PC-3 (cell line): ENCODE measurements around the gene SYNE4. TPM values are rescaled to one million over a fixed set of nuclear protein-coding genes. Genes with fewer than 3 reads are reported as not detected.

Source experiments
- ATAC-seq: fragments of 200-7000 bp; cut with Tn5 transposase; 2 replicates; pipeline ENCODE4 v1.9.1; 2020; ENCODE audit warnings: mild to moderate bottlenecking, moderate library complexity
- BruUV-seq: library from RNA; stranded (reverse); fragments of 400-500 nt; replicated peaks from 2 replicates; lab custom pipeline; 2021; lab: Mats Ljungman, UMichigan
- CTCF ChIA-PET: fragments of 300-600 bp; sonication (Branson Sonifier 250); formaldehyde crosslinking; loops from one replicate; lab custom pipeline; 2022; ENCODE audit warnings: antibody characterized with exemption; lab: Charles Lee
- POLR2A ChIA-PET: fragments of 300-600 bp; sonication (Branson Sonifier 250); formaldehyde crosslinking; loops from one replicate; lab custom pipeline; 2022; ENCODE audit warnings: antibody characterized with exemption; ENCODE audit not compliant: unreplicated experiment; lab: Charles Lee
- DNase-seq: peaks from one replicate; pipeline ENCODE4 v3.0.0-alpha.2; 2015
- H2AFZ ChIP-seq: fragments of 300-600 bp; sonication (generic); 2 replicates; pipeline ENCODE4 v1.6.0; 2016; ENCODE audit warnings: antibody characterized with exemption, low read length
- H3F3A ChIP-seq: fragments of 300-600 bp; sonication (generic); one replicate; pipeline ENCODE4 v1.6.0; 2017; ENCODE audit warnings: antibody characterized with exemption, low read length, control low read depth, mild to moderate bottlenecking; ENCODE audit not compliant: unreplicated experiment
- H3K27ac ChIP-seq: fragments of 300-600 bp; sonication (generic); 2 replicates; pipeline ENCODE4 v1.5.1; 2016; ENCODE audit warnings: mild to moderate bottlenecking, low read length
- H3K27me3 ChIP-seq: fragments of 300-600 bp; sonication (generic); 2 replicates; pipeline ENCODE4 v1.6.1; 2016; ENCODE audit warnings: low read length, mixed read lengths
- H3K36me3 ChIP-seq: fragments of 300-600 bp; sonication (generic); 2 replicates; pipeline ENCODE4 v1.6.1; 2016; ENCODE audit warnings: low read depth, mixed run types, low read length, mixed read lengths
- H3K4me1 ChIP-seq: fragments of 300-600 bp; sonication (generic); 2 replicates; pipeline ENCODE4 v1.5.1; 2016; ENCODE audit warnings: low read length; ENCODE audit not compliant: insufficient read depth
- H3K4me2 ChIP-seq: fragments of 300-600 bp; sonication (generic); 2 replicates; pipeline ENCODE4 v1.6.0; 2016; ENCODE audit warnings: low read length
- H3K4me3 ChIP-seq: fragments of 300-600 bp; sonication (generic); 2 replicates; pipeline ENCODE4 v1.5.1; 2016; ENCODE audit warnings: mild to moderate bottlenecking, low read length, mixed read lengths
- H3K79me2 ChIP-seq: fragments of 300-600 bp; sonication (generic); 2 replicates; pipeline ENCODE4 v1.6.1; 2017; ENCODE audit warnings: low read length, mixed read lengths
- H3K9ac ChIP-seq: fragments of 300-600 bp; sonication (generic); 2 replicates; pipeline ENCODE4 v1.6.0; 2016; ENCODE audit warnings: mild to moderate bottlenecking, low read length
- H3K9me2 ChIP-seq: fragments of 300-600 bp; sonication (generic); replicated peaks from 2 replicates; pipeline ENCODE4 v1.6.1; 2016; ENCODE audit warnings: mixed run types, low read length, mixed read lengths
- H3K9me3 ChIP-seq: fragments of 300-600 bp; sonication (generic); 2 replicates; pipeline ENCODE4 v1.6.1; 2016; ENCODE audit warnings: low read length, mixed read lengths
- H4K20me1 ChIP-seq: fragments of 300-600 bp; sonication (generic); 2 replicates; pipeline ENCODE4 v1.6.1; 2016; ENCODE audit warnings: low read length, mixed read lengths
- CTCF ChIP-seq: fragments of 300-600 bp; sonication (generic); conservative IDR thresholded peaks from 2 replicates; pipeline ENCODE4 v1.5.1; 2017; ENCODE audit warnings: antibody characterized with exemption, low read depth, mild to moderate bottlenecking, low read length
- EZH2 ChIP-seq: fragments of 300-600 bp; sonication (generic); IDR thresholded peaks from one replicate; pipeline ENCODE4 v1.6.1; 2017; ENCODE audit warnings: antibody characterized with exemption, mild to moderate bottlenecking, low read length; ENCODE audit not compliant: unreplicated experiment
- EZH2phosphoT487 ChIP-seq: fragments of 300-600 bp; sonication (generic); IDR thresholded peaks from 2 replicates; pipeline ENCODE4 v1.6.1; 2018; ENCODE audit warnings: mild to moderate bottlenecking, antibody characterized with exemption, low read length, borderline replicate concordance
- intact Hi-C: fragments of 100-400 bp; cut with micrococcal nuclease; formaldehyde crosslinking; loops from 2 replicates; pipeline ENCODE4 v1.9.0; 2023
- total RNA-seq: library from RNA; depleted of rRNA; stranded (reverse); fragments of >200 nt; gene quantifications from 2 replicates; pipeline ENCODE4 v1.2.3, GENCODE V29; 2014

The SYNE4 gene
- total RNA-seq, 1 experiment from 2014 or later: 0.77 TPM

- ATAC-seq: no peak
- H3K27me3 ChIP-seq: no peaks in the 10 kb centered on the region
- H3K27ac ChIP-seq: no peak overlapping the region
- ChIA-PET CTCF (no interaction called here), POLR2A (no interaction called here)
- H3K4me3 ChIP-seq: no peak overlapping the region
- TF ChIP-seq EZH2: no peak
- no peak for TF ChIP-seq EZH2phosphoT487
- no peak for TF ChIP-seq CTCF
- DNase-seq: peak; percentile 1
- no peaks in the 10 kb centered on the region for H3K79me2 ChIP-seq
- H2AFZ ChIP-seq: no peak overlapping the region
- H3K9me3 ChIP-seq: no peaks in the 10 kb centered on the region
- no peaks in the 10 kb centered on the region for H3F3A ChIP-seq
- H4K20me1 ChIP-seq: no peaks in the 10 kb centered on the region
- BruUV-seq: no TSS peak
- H3K9ac ChIP-seq: no peak overlapping the region
- peaks cover 3% of the 10 kb centered on the region; the same call in 1 of the 2 replicates for H3K4me1 ChIP-seq
- intact Hi-C loops: no loop called here
- no peak overlapping the region for H3K4me2 ChIP-seq
- no peaks in the 10 kb centered on the region for H3K9me2 ChIP-seq
- H3K36me3 ChIP-seq: no peaks in the 10 kb centered on the region
Observed at GRCh38 chr19:36049080-36049698, 40.6 kb upstream of the SYNE4 start.

- POLR2A ChIA-PET: no interaction called here
Observed at GRCh38 chr19:36047835-36048234, 39.2 kb upstream of the SYNE4 start.

More at GRCh38 chr19:36047835-36048234, 39.2 kb upstream of the SYNE4 start:
- ATAC-seq (no peak), DNase-seq (no peak)
- H3K4me2 ChIP-seq: no peak overlapping the region
- H3K27ac ChIP-seq: no peak overlapping the region
- no peaks in the 10 kb centered on the region for H3K4me1 ChIP-seq
- H3K9ac ChIP-seq: no peak overlapping the region
- intact Hi-C loops: no loop called here
- no peak overlapping the region for H2AFZ ChIP-seq
- H4K20me1 ChIP-seq: no peaks in the 10 kb centered on the region
- H3K79me2 ChIP-seq: no peaks in the 10 kb centered on the region
- no peak overlapping the region for H3K4me3 ChIP-seq
- H3K27me3 ChIP-seq: no peaks in the 10 kb centered on the region
- no peaks in the 10 kb centered on the region for H3K9me3 ChIP-seq
- CTCF ChIA-PET: no interaction called here
- no peaks in the 10 kb centered on the region for H3F3A ChIP-seq
- H3K9me2 ChIP-seq: no peaks in the 10 kb centered on the region
- no TSS peak for BruUV-seq
- H3K36me3 ChIP-seq: no peaks in the 10 kb centered on the region
- TF ChIP-seq EZH2phosphoT487: no peak
- no peak for TF ChIP-seq CTCF
- TF ChIP-seq EZH2: no peak
